ENCODE measurements around the gene ZNRF1. TPM values are rescaled to one million over a fixed set of nuclear protein-coding genes. Genes with fewer than 3 reads are reported as not detected.
"Not testable (repeated sequence)": the region's sequence is repeated elsewhere in the genome, so short reads cannot be mapped to it uniquely, and the experiment has no call there.

Gene ZNRF1
- total RNA-seq, 1 donor from 2014 or later: 26.8 TPM

DNA sequence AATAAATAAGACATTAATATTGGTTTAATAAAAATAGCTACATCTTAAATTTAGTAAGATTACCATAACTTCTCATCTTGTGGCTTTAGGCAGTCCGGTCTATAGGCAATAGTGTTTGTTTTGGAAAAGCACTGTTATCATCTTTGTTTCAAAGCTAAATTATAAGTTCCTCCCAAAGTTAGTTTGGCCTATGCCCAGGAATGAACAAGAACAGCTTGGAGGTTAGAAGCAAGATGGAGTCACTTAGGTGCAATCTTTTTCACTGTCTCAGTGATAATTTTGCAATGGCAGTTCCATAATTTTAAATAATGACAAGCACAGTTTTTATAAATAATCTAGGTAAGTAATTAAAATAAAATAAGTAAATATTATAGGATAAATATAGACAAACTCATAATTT, 123.8 kb downstream of the ZNRF1 start:
- TF ChIP-seq, protein P1, sequence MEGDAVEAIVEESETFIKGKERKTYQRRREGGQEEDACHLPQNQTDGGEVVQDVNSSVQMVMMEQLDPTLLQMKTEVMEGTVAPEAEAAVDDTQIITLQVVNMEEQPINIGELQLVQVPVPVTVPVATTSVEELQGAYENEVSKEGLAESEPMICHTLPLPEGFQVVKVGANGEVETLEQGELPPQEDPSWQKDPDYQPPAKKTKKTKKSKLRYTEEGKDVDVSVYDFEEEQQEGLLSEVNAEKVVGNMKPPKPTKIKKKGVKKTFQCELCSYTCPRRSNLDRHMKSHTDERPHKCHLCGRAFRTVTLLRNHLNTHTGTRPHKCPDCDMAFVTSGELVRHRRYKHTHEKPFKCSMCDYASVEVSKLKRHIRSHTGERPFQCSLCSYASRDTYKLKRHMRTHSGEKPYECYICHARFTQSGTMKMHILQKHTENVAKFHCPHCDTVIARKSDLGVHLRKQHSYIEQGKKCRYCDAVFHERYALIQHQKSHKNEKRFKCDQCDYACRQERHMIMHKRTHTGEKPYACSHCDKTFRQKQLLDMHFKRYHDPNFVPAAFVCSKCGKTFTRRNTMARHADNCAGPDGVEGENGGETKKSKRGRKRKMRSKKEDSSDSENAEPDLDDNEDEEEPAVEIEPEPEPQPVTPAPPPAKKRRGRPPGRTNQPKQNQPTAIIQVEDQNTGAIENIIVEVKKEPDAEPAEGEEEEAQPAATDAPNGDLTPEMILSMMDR (conservative IDR thresholded peaks at IDR 0.05; ENCODE audit: low read depth, low read length): no peak
- DNase-seq (ENCODE audit: low read depth): no peak
- no peak overlapping the region for H3K4me3 ChIP-seq (ENCODE audit: low read depth, low read length)

DNA sequence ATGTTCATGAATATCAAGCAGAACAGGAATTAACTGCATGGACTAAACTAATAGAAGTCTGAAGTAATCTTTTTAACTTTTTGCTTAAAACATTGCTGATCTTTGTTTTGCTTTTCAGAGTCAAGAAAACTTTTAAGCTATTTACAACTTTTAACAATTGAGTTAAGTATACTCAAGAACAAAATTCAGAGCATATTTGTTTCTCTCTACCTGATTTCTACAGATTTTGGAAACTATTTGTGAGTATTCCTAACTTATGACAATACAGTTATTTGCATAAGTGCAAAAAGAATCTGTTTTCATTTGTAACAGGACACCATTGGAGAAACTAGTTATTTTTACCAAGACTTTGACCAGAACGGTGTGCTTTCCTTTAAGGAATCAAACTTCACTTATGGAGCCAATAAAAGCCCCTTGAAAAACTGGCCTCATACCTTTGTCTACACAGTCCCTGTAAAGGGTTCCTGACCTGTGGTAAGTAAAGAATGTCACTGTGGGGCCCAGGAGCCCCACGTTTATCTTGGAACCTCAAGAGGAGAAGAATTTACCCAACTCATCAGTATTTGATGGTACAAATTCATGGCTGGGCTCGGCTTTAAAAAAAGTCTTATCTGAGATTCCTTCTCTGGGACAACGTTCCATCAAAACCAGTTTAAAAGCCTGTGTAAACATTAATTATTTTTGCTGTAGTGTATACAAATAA, 129.0 kb downstream of the ZNRF1 start:
- DNase-seq (ENCODE audit: low read depth): no peak
- H3K4me3 ChIP-seq (ENCODE audit: low read depth, low read length): no peak overlapping the region
- TF ChIP-seq, protein P1 (conservative IDR thresholded peaks at IDR 0.05; ENCODE audit: low read depth, low read length): no peak

DNA sequence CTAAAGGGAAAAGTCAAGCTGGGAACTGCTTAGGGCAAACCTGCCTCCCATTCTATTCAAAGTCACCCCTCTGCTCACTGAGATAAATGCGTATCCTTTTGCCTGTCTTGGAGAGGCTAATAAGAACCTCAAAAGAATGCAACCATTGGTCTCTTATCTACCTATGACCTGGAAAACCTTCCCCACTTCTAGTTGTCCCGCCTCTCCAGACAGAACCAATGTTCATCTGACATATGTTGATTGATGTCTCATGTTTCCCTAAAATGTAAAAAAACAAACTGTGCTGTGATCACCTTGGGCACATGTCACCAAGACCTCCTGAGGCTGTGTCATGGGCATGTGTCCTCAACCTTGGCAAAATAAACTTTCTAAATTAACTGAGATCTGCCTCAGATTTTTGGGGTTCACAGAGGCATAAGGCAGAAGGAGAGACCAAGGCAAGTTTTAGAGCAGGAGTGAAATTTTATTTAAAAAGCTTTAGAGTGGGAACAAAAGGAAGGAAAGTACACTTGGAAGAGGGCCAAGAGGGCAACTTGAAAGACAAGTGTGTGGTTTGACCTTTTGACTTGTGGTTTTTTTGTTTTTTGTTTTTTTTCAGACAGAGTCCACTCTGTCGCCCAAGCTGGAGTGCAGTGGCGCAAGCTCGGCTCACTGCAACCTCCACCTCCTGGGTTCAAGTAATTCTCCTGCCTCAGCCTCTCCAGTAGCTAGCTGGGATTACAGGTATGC, 130.8 kb downstream of the ZNRF1 start:
- DNase-seq (ENCODE audit: low read depth); H3K4me3 ChIP-seq (ENCODE audit: low read depth, low read length): not testable (repeated sequence)

DNA sequence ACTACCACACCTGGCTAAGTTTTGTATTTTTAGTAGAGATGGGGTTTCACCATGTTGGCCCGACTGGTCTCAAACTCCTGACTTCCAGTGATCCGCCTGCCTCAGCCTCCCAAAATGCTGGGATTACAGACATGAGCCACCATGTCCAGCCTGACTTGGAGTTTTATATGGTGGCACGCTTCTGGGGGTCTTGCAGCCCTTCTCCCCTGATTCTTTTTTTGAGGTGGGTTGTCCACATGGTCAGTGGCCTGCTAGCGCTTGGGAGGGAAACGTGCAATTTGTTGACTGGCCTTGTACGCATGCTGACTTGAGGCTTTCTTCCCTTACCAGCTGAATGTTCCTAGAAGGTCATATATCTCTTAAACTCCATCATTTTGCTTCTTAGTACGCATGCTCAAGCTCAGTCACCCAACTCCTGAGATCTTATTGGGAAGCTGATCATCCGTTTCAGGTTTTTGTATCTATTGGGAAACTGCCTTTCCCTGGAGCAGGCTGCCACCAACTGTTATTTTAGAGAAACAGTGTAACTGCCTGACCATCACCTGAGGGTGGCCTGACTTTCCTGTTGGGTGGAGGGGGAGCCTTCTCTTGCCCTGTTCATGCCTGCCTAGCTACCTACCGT, 131.4 kb downstream of the ZNRF1 start:
- TF ChIP-seq, protein P1 (conservative IDR thresholded peaks at IDR 0.05; ENCODE audit: low read depth, low read length): peak; percentile 12
- no peak overlapping the region for H3K4me3 ChIP-seq (ENCODE audit: low read depth, low read length)
- DNase-seq (ENCODE audit: low read depth): no peak

DNA sequence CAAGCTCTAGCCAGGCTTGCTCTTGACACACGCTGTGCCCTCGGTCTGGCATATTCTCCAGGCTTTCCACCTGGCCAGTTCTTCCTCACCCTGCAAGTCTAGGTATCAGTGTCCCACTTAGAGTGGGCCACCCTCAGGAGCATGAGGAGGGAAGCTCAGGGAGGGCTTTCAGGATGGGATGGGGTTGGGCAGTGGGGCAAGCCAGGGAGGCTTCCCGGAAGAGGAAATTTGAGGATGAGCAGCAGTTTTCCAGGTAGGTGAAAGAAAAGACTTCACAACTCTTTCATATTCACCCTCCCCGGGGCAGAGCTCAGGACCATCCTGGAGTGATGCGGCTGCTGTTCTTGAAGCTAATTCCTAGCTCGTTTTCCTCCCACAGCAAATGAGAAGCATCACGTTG, 132.3 kb downstream of the ZNRF1 start:
- H3K4me3 ChIP-seq (ENCODE audit: low read depth, low read length): no peak overlapping the region
- no peak for DNase-seq (ENCODE audit: low read depth)
- TF ChIP-seq, protein P1 (conservative IDR thresholded peaks at IDR 0.05; ENCODE audit: low read depth, low read length): no peak

DNA sequence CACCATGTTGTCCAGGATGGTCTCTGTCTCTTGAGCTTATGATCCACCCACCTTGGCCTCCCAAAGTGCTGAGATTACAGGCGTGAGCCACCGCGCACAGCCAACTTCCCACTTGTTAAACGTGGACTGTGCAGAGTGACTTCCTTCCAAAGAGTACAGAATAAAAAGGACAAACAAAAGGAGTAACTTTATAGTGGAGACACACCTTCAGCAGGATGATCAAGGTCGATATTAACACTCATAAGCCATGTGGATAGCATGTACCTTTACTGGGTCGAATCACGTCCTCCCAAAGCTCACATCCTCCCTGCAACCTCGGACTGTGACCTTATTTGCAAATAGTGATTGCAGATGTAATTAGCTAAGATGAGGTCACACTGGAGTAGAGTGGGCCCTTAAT, 139.4 kb downstream of the ZNRF1 start:
- H3K4me3 ChIP-seq (ENCODE audit: low read depth, low read length): no peak overlapping the region
- TF ChIP-seq, protein P1 (conservative IDR thresholded peaks at IDR 0.05; ENCODE audit: low read depth, low read length): no peak
- DNase-seq (ENCODE audit: low read depth): no peak

DNA sequence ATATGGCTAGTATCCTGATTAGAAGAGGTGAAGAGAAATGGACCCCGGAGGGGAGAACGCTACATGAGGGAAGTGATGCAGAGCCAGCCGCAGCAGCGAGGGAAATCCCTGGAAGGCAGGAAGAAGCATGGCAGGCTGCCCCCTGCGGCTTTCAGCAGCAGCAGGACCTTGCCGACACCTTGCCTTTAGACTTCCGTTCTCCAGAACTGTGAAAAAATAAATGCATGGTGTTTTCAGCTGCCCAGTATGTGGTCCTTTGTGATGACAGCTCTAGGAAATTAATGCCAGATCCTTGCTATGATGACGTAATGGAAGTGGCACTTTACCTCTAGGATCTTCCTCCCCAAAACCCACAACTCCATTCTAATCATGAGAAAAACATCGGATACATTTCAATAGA, 139.8 kb downstream of the ZNRF1 start:
- DNase-seq (ENCODE audit: low read depth): no peak
- no peak overlapping the region for H3K4me3 ChIP-seq (ENCODE audit: low read depth, low read length)
- TF ChIP-seq, protein P1 (conservative IDR thresholded peaks at IDR 0.05; ENCODE audit: low read depth, low read length): no peak
